HG03378 (cell line): ENCODE results near the gene KANTR.

Experiments
- ATAC-seq: cut with Tn5 transposase; IDR thresholded peaks from one replicate; pipeline ENCODE4 v1.9.1; 2021; ENCODE audit warnings: mild to moderate bottlenecking, moderate library complexity; ENCODE audit not compliant: unreplicated experiment

Gene KANTR

DNA sequence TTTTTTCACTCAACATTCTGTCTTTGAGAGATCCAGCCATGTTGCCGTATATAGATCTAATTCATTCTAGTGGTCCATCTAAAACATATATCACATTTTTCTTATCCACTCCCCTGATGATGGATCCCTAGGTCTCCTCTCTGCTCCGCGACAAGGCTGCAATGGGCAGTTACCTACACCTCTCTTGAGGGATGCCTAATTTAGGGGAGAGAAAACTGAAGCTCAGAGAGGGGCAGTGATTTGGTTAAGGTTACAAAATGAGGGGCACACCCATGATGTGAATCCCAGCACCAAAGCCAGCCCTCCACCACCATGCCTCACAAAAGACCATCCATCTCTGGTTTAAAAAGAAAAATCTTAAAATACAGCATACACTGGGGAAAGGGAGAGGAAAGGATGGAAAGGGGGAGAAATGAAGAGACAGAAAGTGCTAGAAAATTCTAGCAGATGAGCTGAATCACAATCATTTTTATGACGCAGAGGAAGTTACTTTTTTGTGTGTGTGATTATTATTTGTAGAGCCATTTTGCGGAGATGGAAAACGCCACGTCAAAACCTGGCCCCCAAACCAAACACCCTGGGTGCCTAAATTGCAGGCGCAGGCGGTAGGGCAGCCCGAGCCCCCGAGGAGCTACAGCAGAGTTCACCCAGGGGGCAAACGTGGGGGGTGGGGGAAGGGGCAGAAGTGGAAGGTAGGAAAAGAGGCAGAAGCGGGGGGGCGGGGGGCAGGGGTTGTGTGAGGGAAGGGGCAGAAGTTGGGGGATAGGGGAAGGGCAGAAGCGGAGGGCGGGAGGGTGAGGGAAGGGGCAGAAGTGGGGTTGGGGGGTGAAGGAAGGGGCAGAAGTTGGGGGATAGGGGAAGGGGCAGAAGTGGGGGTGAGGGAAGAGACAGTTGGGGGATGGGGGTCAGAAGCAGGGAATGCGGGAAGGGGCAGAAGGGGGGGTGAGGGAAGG, 13.0 kb upstream of the KANTR start:
- no peak for ATAC-seq

DNA sequence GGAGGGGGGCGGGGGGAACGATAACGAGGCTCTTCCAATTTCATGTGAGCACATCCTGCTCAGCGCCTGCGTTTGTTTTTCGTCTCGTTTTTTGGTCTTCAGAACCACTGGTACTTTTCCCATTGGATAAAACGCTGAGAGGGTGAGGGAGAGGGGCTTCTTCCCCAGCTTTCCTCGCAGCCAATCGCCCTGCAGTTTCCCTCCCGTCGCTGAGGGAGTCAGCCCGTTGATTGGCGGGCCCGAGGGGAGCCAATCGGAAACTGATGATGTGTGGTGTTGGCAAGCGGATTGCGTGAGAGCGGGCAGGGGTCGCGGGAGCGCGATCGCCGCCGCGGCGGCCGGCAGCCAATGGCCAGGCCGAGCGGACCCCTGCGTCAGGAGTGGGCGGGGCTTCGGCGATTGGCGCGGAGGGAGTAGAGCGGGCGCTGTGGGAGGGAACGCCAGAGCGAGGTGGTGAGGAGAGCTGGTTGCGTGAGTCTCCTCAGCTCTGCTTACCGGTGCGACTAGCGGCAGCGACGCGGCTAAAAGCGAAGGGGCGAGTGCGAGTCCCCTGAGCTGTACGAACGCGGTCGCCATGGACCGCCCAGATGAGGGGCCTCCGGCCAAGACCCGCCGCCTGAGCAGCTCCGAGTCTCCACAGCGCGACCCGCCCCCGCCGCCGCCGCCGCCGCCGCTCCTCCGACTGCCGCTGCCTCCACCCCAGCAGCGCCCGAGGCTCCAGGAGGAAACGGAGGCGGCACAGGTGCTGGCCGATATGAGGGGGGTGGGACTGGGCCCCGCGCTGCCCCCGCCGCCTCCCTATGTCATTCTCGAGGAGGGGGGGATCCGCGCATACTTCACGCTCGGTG, 11.8 kb upstream of the KANTR start, which contains the start of gene TSPYL2:
TSS of gene TSPYL2 (plus strand) at position 443 of the 848 bp plus-strand sequence. CDS start at position 575, 132 bp downstream.
- peak; percentile 82 for ATAC-seq

DNA sequence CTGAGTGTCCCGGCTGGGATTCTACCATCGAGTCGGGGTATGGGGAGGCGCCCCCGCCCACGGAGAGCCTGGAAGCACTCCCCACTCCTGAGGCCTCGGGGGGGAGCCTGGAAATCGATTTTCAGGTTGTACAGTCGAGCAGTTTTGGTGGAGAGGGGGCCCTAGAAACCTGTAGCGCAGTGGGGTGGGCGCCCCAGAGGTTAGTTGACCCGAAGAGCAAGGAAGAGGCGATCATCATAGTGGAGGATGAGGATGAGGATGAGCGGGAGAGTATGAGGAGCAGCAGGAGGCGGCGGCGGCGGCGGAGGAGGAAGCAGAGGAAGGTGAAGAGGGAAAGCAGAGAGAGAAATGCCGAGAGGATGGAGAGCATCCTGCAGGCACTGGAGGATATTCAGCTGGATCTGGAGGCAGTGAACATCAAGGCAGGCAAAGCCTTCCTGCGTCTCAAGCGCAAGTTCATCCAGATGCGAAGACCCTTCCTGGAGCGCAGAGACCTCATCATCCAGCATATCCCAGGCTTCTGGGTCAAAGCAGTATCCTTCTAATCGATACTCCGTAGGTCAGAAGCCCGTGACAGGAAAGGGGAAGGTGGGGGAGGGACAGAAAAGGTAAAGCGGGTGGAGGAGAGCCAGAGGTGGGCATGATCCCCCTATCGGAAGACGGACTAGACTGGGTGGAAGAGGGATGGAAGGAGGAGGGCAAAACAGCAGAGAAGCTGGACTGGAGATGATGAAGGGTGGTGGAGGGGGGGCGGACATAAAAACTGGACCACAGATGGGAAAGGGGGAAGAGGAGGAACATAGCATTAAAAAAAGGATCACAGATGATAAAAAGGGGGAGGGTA, 10.9 kb upstream of the KANTR start:
- no peak for ATAC-seq

DNA sequence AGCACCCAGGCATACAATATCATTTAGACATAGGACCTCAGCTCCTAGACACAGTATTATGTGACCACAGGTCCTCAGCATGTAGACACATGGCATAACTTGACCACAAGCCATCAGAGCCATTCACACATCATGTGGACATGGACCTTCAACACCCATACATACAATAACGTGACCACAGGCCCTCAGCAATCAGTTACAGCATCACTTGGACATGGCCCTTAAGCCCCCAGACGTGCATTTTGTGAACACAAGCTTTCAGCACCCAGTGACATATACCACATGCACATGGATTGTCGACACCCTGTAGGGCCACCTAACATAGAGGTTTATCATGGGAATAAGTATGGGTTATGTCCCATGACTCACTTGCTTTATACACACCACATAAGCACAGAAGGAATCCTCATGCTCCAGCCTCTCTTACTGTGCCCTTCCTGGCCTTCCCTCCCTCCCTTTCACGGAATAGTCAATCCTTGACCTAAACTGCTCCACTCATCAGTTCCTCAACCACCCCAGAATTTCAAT, 9.8 kb upstream of the KANTR start:
- no peak for ATAC-seq

DNA sequence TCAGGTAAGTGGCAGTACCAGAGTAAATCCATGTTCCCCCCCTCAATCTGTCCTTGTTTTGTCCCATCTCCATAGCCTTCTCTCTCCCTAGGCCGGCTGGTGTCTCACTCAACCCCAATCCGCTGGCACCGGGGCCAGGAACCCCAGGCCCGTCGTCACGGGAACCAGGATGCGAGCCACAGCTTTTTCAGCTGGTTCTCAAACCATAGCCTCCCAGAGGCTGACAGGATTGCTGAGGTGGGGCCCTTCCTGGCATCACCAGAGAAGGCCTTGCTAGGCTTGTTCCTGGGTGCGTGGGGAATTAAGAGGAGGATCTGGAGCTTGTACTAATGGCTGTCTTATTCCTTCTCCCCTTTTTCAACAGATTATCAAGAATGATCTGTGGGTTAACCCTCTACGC, 9.1 kb upstream of the KANTR start:
- ATAC-seq, result no peak

DNA sequence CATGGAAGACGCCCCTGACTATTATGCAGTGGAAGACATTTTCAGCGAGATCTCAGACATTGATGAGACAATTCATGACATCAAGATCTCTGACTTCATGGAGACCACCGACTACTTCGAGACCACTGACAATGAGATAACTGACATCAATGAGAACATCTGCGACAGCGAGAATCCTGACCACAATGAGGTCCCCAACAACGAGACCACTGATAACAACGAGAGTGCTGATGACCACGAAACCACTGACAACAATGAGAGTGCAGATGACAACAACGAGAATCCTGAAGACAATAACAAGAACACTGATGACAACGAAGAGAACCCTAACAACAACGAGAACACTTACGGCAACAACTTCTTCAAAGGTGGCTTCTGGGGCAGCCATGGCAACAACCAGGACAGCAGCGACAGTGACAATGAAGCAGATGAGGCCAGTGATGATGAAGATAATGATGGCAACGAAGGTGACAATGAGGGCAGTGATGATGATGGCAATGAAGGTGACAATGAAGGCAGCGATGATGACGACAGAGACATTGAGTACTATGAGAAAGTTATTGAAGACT, 8.2 kb upstream of the KANTR start:
- no peak for ATAC-seq

DNA sequence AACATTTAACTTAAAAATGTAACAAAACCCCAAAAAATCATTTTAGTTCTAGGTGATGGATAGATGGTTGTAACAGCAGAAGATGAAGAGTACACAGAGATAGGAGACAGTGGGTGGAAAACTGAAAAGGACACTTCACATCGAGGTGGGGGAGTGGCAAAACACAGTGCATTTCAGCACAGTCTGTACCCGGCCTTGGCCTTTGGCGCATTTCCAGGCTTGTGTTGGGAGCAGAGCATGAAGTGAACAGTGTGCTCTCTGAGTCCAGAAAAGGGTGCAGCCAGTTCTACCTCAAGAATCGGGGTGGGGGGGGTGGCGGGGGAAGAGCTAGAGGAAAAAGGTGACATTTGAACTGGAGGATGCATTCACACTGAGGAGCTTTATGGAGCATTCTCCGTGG, 7.5 kb upstream of the KANTR start:
- no peak for ATAC-seq

DNA sequence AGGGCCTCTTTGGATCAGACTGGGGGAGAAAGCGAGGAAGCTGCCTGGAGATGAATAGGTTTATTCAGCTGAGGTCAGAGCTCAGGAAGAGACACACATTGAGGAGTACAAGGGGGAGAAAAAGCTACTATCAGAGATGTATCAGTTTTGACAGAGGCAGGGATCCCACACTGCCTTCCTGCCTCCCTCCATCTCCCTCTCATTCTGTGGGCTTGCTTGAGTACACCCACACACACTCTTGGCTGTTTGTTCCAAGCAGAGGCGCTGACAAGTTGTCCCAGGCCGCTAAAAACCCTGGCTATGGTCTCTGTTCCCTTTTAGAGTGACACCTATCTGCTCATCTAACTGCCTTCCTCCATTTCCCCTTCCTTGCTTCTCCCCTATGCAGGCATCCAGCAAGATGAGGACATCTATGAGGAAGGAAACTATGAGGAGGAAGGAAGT, 6.5 kb upstream of the KANTR start:
- no peak for ATAC-seq

DNA sequence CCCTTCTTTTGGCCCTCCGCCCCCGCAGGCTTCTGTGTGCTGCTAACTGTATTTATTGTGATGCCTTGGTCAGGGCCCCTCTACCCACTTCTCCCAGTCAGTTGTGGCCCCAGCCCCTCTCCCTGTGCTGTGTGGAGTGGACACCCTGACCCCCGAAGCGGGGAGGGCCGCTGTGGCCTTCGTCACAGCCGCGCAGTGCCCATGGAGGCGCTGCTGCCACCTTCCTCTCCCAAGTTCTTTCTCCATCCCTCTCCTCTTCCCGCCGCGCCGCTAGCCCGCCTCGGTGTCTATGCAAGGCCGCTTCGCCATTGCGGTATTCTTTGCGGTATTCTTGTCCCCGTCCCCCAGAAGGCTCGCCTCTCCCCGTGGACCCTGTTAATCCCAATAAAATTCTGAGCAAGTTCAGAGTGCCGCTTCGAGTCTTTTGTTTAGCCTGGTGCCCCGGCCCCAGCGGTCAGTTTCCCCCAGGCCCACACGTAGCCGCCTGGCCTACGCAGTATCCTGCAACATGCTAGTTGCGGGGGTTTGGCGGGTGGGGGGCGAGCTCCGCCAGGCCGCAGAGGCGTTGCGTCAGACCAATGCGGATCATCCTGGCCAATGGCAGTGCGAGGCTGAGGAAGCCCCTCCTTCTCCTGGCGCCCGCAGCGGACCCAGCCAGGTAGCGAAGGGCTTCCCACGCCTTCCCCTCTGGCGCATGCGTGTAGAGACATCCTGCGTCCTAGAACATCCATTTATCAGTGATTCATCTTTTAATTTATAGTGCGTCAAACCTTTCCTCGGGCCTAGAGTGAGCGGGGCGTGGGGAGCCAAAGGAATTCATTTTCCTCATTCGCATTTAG, 5.6 kb upstream of the KANTR start:
- ATAC-seq, result peak; percentile 50

DNA sequence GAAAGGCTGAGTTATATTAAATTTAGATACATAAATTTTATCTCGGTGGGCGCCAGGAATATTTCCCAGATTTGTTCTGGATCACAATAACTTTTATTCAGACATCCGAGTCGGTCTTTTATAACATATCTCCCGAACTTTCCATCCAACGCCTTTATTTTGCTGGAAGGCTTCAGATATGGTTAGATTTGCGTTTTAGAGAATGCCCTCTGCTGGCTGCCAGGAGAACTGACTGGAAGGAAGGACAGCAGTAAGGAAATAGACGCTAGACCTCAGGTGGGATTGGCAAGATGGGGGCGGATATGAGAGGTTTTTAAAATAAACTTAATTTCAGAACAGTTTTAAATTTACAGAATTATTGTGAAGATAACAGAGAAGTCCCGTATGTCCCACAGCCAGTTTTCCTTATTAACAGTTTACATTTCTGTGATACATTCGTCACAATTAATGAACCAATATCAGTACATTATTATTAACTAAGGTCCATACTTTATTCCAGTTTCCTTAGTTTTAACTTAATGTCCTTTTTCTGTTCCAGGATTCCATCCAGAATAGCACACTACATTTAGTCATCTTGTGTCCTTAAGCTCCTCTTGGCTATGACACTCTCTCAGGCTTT, 4.6 kb upstream of the KANTR start:
- no peak for ATAC-seq

DNA sequence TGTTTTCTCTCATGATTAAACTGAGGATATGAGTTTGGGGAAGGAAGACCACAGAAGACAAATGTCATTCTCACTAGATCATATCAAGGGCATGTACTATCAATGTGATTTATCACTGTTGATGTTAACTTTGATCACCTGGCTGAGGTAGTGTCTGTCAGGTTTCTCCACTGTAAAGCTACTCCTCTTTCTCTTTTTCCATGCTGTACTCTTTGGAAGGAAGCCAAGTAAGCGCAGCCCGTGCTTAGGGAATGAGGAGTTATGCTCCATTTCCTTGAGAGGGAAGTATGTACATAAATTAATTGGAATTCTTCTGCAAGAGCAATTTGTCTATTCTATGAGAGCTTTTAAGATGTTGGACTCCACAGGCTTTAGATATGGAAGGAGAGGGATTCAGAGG, 4.0 kb upstream of the KANTR start:
- ATAC-seq, result no peak

DNA sequence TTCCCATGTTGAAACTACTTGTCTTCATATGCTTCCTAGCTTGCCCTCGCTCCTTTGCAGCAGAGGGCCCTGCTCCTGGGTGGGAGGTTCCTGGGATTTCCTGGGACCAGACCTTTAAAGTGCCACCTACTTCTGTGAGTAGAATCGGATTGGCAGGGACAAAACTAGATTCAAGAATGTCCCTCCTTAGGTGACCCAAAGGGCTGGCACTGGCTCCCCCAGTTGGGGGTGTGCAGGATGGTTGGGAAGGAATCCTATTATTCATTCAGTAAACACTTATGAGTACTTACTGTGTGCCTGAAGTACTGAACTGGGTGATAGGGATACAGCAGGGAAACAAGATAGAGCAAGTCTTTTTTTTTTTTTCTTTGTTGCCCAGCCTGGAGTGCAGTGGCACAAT, 2.6 kb upstream of the KANTR start:
- no peak for ATAC-seq

DNA sequence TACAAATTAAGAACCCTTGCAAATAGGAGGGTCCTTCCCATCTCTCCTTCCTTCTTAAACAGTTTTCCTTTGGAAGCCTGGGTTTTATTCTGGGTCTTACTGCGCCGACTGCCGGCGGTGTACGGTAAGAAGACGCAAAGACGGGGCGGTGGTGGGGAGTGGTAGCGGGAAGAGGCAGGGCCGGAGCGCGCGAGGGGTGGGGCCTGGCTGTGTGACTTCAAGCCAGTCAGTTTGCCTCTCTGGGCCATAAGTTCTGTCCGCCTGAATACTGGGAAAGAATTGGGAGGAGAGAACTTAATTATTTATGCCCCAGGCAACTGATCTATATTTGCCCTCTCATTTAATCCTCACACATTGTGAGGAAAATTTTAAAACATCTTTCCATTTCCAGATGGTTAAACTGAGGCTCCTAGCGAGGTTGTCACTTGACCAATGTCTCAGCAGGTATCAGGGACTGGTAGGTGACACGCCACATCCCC, 726 bp upstream of the KANTR start:
- ATAC-seq, result no peak

DNA sequence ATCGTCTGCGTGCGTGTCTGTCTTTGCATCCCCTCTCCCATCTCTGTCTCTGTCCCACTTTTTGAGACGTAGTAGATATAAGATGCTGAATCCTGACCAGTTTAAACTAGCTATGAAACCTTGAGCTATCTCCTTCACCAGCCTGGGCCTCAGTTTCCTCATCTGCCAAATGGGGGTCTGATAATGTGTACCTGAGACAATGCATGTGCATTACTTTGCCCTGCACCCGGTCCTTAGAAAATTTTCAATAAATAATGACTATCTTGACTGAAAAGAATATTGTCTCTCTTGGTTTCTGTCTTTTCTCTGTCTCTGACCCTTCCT, 602 bp downstream of the KANTR start:
- no peak for ATAC-seq

DNA sequence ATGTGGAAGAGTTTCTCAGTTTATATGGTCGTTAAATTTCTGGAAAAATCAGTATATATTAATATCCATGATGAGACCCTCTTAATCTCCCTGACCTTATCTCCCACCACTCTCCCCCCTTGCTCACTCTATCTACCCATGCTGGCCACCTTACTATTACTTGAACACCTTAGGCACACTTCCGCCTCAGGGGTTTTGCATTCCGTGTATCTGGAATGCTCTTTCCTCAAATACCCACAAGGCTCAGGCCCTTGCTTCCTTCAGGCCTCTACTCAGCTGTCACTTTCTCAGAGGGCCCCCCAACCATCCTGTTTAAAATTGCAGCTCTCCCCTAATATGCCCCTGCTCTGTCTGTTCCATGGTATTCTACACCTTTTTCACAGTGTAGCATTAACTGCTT, 1.9 kb downstream of the KANTR start:
- no peak for ATAC-seq

DNA sequence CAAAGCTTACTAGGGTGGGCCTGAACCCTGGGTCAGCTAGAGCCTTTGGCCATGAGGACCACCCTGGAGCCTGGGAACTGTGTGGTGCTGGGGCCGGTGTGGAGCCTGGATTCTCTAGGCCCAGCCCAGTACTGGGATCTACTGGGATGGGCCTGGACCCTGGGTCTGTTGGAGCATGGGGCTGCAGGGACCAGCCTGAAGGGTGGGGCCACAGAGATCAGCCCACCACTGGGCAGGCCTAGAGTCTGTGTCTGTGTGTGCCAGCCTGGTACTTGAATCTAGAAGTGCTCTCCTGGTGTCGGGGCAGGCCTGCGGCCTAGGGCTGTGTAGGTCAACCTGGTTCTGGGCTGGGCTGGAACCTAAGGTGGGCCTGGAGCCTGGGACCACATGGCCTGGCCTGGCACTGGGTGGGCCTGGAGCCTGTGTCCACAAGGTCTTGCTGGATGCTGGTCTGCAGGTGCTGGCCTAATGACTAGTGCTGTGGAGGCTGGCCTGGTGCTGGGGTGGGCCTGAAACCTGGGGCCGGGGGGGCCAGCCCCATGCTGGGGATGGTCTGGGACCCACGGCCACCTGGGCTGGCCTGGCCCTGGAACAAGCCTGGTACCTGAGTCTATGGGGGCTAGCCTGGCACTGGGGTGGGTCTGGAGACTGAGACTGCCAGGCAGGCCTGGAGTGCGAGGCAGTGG, 21.1 kb downstream of the KANTR start:
- no peak for ATAC-seq

DNA sequence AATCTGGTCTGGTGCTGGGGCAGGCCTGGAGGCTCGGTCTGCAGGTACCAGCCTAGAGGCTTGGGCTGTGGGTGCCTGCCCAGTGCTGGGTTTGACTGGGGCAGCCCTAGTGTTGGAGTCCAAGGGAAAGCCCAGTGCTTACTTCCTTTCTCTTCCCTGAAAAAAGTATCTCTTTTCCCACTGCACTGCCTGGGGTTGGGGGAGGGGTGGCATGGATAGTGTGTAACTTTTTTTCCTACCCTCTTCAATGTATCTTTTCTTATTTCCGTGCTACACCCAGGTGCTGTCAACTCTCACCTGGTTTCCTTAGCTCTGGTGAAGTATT, 21.6 kb downstream of the KANTR start:
- ATAC-seq, result no peak

DNA sequence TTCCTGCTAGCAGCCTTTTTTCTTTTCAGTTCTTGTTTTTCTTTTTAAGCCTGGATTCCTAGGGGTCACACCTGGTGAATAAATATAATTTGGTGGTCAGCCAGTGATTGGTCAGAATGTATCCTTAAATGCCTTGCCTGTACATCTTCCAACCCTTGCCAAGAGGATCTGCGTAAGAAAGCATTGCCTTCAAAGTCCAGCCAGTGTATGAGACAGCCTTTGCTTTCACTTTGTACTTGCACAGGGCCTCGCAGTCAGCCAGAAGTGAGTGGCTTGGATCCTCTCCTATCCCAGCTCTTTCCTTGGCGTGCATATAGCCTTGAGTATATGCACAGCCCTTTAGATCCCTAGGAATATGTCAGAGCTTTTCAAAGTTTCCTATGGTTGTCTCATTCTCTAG, 22.2 kb downstream of the KANTR start:
- no peak for ATAC-seq

DNA sequence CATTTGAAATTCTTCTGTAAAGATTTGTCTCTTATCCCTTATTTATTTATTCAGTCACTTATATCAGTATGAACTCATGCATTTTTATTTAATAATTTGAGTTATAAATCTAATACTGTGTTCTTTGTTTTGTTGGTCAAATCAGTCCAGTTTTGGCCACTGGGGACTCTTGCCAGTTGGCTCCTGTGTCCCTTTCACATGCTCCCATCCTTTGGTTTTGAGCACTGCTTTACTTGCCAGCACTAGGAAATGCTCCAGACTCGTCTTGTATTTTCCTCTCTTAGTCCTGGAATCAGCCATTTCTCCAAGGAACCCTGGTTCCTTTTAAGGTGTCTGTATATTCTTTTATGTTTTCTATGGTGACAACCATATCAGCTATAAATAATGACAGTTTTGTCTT, 28.1 kb downstream of the KANTR start:
- no peak for ATAC-seq
